DMS153 treated with DMSO at 0.1 percent for 48 hours (cell line): Measurements from ENCODE around the gene DCAF16.

ENCODE experiments used
- DNase-seq: peaks from one replicate; lab custom pipeline; 2025; ENCODE audit not compliant: unreplicated experiment; lab: John Stamatoyannopoulos, UW

DCAF16 gene

GRCh38 chr4:17785858-17786257, 24.7 kb downstream of the DCAF16 start:
- DNase-seq, result no peak

GRCh38 chr4:17781300-17782287, 29.0 kb downstream of the DCAF16 start, which contains the start of gene FAM184B:
Gene FAM184B, minus strand, starts transcription at chr4:17781621. Its CDS starts 322 bp downstream, at chr4:17781299.
- no peak for DNase-seq

DNA sequence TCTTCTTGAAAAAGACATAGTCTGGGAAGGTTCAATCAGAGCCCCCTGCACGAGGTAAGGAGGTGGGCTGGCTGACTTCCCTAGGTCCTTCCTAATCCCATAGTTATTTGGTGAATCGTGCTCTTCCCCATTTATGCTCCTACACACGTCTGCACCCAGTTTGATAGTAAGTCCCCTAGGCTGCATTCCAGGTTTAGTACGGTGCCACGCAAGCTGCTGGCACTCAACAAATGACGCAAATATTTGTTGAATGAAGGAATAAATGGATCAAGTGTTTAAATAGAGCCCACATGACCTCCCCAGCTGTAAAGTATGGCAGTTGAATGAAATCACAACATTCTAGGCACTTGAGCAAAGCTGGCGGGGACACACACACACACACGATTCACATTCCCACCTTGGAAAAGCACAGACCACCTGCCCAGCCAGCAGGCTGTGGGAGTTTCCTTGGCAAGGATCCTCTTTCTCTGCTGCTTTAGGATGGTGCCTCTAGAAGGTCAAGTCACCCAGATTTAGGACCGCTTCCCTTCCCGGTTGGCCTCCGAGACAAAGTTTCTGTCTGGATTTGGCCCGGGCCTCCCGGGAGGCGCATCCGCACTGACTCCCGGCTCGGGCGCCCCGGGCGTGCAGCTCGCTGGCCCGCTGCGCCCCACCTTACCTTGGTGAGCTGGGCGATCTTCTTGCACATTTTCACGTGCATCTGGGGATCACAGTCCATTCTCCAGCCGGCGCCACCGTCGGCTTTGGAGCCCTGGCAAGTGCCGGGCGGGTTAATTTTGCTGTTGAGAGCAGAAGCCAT, 29.9 kb downstream of the DCAF16 start:
- no peak for DNase-seq

GRCh38 chr4:17778431-17778830, 32.1 kb downstream of the DCAF16 start:
- DNase-seq, result no peak

GRCh38 chr4:17773135-17773698, 37.3 kb downstream of the DCAF16 start:
- DNase-seq, result no peak

GRCh38 chr4:17771284-17771908, 39.2 kb downstream of the DCAF16 start:
- no peak for DNase-seq

- DNase-seq, result no peak
Observed at GRCh38 chr4:17770845-17771244, 39.7 kb downstream of the DCAF16 start.

DNA sequence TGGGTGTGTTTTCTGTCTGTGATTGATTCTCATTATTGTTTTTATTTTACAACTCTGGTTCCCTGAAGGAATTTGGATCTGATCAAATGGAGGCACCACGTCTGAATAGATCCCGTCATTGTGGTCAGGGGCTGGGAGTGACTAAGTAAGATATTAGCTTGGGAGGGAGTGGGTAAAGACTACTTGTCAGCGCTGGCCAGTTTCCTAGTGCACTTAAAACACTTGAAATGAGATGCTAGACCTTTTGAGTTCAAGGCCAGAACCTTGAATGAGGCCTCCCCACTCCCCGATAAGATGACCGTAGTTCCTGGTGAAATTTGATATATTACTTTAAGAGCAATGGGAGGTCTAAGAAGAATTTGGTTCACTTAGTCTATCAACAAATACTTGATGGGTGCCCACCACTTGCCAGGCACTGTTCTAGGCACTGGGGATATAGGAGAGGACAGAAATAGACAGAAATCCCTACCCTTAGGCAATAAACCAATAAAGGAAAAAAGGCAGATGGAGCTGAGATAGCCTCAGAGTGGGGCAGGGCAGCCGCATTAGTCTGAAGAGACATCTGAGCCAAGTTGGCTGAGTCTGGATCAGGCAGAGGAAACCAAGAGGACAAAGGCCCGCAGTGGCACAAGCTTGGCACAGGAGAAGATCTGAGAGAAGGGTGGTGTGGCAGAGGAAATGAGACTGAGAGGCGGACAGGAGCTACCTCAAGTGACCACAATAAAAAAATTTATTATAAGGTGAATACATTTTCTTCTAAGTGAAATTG, 41.0 kb downstream of the DCAF16 start:
- no peak for DNase-seq

DNA sequence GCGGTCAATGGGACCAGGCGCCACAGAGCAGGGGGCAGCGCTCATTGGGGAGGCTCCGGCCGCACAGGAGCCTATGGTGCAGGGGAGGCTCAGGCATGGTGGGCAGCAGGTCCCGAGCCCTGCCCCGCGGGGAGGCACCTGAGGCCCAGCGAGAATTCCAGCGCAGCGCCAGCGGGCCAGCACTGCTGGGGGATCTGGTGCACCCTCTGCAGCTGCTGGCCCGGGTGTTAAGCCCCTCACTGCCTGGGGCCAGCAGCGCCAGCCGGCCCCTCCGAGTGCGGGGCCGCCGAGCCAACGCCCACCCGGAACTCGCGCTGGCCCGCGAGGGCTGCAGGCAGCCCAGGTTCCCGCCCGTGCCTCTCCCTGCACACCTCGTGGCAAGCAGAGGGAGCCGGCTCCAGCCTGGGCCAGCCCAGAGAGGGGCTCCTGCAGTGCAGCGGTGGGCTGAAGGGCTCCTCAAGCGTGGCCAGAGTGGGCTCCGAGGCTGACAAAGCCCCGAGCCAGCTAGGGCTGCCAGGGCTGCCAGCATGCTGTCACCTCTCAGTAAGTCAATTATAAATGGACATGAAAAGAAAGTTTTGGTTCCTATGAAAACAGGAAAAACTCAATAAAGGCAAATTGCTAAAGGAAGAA, 43.6 kb downstream of the DCAF16 start:
- no peak for DNase-seq

- DNase-seq, result no peak
Observed at GRCh38 chr4:17765514-17766286, 44.9 kb downstream of the DCAF16 start.

DNA sequence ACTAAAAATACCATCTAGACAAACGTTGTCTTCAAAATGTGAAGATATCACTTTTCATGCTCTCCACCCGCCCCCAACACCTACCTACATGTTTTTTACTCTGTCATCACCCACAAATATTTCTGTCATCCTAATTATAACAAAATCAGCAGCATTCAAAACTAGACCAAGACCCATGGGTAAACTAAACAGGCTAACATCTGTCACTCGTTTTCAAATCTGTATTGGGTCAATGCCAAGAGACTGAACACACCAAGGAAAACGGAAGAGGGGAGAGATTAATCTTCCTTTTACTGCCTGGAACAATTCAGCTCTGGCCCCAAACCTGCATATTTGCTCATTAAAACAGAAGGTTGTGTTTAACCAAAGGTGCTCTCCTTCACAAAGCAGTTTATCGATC, 46.6 kb downstream of the DCAF16 start:
- no peak for DNase-seq

- no peak for DNase-seq
Observed at GRCh38 chr4:17763416-17763815, 47.1 kb downstream of the DCAF16 start.

GRCh38 chr4:17762726-17763125, 47.8 kb downstream of the DCAF16 start:
- DNase-seq, result no peak

GRCh38 chr4:17761062-17761461, 49.5 kb downstream of the DCAF16 start:
- DNase-seq, result no peak

GRCh38 chr4:17760626-17761025, 49.9 kb downstream of the DCAF16 start:
- no peak for DNase-seq

DNA sequence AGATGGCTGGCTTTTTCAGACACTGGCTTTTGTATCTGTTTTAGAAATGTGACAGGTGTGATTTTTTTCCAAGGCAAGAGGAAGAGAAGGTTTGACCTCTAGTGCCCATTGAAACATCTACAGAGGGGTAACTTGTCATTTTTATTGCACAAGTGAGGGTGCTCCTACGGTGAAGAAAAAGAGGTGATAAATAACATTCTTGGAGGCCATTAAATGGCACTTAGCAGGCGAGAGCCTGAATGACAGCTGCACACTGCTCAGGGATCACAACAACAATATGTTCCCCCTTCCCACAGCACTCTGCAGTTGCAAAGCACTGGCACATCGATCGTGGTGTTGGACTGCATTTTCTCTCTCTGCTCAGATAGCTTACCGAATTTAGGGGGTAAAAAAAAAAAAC, 52.1 kb downstream of the DCAF16 start:
- no peak for DNase-seq

- no peak for DNase-seq
Observed at GRCh38 chr4:17757621-17758020, 52.9 kb downstream of the DCAF16 start.

DNA sequence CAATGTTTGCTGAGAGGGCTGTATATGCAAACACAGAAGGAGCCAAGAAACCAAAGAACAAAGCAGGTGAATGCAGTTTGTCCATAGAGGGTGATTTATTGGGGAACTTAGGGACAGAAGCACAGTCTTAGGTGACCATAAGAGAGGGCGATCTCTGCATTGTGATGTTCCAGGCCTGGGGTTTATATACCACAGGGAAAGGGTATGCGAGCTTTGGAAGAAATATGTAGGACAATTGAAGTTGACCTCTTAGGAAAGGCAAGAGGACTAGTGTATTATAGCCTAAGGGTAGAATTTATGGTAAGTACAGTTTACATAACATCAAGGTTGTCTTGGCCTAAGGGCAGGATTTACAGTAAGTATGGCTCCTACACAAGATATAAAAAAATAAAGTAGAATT, 56.9 kb downstream of the DCAF16 start:
- no peak for DNase-seq
